ENCODE results near the gene SLC11A2.
"Not testable (repeated sequence)": the region's sequence is repeated elsewhere in the genome, so short reads cannot be mapped to it uniquely, and the experiment has no call there.

SLC11A2 gene

DNA sequence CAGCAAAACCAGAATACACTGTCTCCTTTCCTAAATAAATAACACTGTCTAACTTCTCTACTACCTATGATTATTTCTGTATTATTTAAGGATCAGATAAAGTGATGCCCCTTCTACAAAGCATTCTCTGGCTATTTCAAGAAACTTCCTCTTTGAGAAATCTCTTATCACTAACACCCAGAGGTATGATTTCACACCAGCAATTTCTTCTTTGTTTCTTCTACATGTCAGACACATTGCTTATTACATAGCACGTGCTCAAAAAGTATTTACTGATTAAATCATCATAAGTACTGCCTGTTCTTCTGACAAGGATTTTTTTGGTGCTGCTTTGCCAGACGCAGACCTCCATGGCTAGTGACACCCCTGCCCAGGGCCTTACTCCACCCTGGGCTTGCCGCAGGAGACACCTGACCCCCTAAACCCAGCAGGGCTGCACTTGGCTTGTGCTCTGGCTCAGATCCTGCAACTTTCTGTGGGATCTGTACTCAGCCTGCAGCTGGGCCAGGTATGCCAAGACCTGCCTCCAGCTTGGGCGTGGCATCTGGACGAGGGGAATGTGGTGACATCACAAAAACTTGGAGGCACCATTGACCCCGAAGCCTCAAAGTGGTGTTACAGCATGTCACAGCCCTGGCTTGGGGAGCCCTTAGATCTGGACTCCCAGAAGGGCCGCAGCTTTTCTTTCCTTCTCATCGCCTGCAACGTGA is 89.2 kb downstream of the SLC11A2 start:
- DNase-seq = no peak

DNA sequence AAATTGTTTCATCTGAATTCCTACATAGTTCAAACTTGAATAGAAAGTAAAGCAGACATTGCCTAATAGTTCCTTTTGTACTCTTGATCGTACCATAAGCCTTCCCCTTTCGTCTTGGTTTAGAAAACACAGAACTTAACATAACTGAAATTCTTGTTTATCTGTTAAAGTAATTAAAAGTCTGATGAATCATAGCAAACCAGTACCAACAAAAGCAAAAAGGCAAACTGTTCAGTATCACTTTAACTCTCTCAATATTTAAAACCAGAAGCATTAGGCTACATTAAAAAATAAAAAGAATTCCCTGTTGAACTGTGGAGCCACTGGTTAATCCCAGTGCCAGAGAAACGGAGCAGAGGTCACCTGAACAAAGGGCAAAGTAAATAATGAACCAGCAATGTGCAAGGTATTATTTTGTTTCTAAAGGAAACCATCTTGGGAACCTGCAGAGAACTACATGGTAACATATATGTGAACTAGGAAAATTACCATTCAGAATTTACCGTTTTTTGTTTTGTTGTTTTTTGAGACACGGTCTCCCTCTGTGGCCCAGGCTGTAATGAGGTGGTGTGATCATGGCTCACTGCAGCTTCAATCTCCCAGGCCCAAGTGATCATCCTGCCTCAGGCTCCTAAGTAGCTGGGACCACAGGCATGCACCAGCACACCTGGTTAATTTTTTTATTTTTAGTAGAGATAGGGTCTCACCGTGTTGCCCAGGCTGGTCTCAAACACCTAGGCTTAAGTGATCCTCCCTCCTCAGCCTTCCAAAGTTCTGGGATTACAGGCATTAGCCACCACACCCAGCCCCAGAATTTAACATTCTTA is 91.0 kb downstream of the SLC11A2 start:
- no peak for DNase-seq

DNA sequence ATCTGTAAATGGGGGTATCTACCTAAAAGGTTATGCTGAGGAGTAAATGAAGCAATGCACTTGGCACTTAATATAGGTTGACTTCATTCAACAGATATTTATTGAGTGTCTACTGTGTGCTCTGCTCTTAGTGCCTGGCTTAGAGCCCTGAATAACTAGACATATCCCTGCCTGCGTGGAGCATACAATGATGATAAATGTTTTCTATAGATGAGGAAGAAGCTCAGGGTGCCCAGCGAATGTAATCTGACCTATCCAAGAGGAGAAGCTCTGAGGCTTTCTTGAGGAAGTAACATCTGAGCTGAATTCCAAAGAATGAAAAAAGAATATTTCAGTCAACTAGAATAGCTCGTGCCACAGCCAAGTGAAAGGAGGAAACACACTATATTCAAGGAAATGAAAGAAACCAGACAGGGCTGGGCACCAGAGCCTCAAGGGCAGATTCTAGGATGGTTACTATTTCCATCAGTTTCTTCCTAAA is 91.8 kb downstream of the SLC11A2 start:
- DNase-seq = no peak

DNA sequence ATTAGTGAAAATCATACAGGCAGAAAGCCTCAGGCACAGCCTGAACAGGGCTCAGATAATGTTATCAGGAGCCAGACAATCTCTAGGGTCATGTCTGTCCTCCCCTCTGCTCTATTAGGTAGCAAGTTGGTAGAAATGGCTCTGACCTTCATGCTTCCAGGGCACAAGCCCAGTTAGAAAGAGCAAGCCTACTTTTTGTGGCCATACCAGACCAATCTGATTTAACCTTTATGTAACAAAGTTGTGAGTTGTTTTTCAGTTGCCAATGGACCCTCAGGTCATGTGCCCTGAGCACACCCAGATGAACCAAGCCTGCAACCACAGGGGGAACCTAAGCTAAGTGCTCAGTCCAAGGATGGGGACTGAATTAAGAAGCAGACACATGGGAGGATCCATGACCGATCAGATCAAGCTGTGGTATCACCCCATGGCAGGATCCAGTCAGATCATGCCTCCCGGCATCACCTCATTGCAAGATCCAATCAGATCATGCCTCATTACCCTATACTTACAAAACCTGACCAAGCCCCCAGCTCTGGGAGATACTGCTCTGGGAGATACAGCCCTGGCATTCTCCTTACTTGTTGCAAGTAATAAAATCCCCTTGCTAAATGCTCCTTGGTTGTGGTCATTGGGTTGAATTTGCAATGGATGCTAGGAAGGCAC is 92.6 kb downstream of the SLC11A2 start:
- no peak for DNase-seq

DNA sequence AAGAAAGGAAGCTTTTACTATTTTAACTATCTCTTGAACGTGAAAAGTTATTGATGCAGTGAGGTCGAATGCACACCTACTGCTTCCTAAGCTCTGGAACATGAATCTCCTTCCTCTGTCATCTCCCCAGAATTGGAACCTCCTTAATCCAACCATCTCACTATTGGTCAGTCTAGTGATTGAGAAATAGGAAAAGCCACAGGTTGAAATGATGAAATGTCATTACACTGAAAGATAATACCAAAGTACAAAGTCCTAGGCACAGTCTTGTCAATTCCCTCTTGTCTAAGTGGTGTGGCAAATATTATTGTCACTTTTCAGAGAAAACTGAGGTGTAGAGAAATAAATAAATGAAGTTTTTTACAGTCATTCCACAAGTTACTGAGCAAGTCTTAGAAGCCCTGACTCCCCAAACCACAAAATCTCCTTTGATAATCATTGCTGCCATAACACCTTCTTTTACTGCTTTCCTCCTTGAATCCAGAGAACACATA is 93.3 kb downstream of the SLC11A2 start:
- no peak for DNase-seq

- not testable (repeated sequence) for DNase-seq
Measured at GRCh38 chr12:50930477-50930876, 95.7 kb downstream of the SLC11A2 start.

- DNase-seq = no peak
Measured at GRCh38 chr12:50929831-50930230, 96.4 kb downstream of the SLC11A2 start.
